Activated gamma-delta T cell treated with anti-CD3 and anti-CD28 coated beads, Interleukin-2, amount 50 U/mL, for 16 hours (primary cell): ENCODE results near the gene WWOX.
A peak's percentile ranks its signal among the peaks of the same experiment; 100 is the strongest.

Experiments
- DNase-seq: peaks from one replicate; pipeline ENCODE4 v3.0.0-alpha.2; 2020; ENCODE audit warnings: low read depth

WWOX gene

DNA sequence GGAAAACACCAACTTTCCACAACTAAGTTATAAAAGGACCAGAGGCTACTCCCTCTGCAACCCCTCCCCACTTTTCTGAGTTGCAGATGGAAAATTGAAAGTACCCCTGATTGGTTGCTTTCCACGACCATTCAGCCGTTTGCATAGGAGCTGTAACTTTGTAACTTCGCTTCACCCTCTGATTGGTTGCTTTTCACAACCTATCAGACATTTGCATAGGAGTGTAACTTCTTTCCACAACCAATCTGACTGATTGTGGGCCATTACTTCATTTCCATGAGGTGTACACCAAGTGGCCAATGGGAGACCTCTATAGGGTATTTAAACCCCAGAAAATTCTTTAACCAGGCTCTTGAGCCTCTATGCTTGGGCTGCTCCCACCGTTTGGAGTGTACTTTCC is 644.1 kb downstream of the WWOX start:
- no peak for DNase-seq

DNA sequence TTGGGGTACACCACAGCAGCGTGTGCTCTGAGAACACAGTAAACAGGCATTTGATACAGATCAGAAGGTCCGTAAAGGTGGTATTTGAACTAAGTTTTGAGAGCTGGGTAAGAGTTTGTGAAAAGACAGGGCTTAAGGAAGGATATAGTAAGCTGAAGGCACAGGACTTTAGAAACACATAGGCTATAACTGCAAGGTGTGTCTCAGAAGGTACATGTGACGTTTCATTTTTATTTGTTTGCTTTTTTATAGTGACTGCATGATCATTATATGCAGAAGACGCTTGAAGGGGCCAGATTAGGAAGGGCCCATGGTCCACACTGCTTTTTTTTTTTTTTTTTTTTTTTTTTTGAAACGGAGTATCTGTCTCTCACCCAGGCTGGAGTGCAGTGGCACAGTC is 644.6 kb downstream of the WWOX start:
- DNase-seq = no peak

DNA sequence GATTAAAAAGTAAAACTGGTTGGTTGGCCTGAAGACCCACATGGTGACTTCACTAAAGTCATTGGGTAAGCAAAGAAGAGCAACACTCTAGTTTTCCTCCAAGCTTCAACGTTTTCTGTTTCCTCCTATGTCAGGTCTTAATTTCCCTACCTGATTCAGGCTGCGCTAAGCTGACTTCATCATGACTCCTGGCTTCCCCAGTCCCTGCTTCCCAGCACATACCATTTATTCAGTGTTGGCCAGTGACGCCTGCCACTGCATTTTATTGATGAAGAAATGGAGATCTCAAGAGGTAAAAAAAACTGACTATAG is 645.3 kb downstream of the WWOX start:
- no peak for DNase-seq

DNA sequence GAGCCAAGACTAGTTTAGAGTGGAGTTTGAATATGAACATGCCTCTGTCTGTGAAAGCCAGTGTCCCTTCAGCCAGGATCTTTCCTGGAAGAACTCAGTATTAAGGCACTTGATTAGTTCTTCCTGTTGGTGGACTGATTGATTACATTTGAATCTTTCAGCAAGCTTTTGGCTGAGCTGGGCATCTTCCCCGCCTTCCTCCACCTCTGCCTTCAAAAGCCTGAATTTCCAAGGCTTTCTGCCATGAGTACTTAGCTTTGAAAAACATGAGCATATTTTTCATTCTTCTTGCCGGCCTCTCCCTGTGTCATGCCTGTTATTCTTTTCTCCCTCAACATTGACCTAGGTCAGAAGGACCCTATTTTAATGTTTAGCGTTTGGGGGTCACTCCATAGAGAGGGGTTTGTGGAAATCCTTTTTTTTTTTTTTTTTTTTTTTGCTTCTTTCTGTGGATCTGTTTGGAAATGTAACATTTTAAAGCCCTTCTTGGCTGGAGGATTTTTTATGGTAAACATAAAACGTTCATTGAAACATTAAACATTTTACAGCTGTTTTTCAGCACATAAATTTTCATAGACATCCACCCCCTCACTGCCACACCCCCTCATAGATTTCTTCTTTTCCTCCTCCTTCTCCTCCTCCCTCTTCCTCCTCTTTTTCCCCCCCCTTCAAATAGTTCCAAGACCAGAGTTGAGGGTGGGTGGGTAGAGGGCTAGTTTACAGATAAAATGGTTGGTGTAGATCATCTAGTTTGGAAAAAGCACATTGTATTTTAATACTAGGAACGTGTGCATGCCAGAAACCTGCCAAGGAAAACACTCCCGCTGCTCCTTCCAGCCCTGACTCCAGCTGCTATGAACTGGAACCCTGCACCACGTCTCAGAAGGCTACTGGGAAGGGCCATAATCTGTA is 645.9 kb downstream of the WWOX start:
- no peak for DNase-seq

DNA sequence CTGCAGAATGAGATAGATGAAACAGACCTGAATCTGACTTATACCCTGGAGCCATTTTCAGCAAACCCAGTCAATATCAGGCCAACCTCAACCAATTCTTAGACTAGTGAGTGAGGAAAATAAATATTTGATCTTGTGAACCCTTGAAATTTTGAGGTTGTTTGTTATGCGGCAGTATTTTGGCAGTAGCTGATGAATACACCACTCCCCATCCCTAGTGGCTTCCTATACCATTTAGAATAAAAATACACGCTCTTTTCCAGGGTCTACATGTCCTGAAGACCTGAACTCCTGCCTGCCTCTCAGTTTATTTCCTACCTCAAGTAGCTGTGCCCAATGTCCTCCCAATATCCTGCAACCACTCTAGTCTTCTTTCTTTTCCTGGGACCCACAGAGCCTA is 647.3 kb downstream of the WWOX start:
- no peak for DNase-seq

DNA sequence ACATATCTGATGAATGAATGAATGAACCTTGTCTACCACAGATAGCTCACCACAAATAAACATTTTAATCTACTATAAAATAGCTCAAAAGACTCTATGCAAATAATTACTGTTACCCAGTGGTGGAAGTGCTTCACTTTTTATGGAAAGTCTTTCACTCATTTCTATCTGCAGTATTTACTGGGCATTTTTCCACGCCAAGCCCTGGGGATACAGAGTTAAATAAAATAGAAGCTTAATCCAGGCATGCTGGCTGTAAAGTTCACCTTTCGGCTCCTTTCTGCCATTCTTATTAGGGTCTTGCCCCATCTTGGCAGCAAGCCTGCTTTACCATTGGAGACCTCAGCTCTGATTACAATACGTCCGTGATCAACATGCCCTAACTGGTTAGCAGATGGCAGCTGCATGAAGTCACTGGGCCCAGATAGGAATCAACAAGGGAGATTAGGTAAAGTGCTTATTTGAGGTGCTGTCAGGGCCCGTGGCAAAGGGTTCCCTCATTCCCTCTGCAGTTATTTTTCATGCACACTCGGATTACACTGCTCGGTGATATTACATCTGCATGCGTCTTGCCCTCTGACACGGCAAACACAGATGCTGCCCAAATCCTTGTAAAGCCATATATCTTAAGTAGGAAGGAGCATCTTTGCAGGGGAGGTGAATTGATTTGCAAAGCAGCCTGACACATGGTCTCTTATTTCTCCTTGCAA is 648.9 kb downstream of the WWOX start:
- DNase-seq = no peak

DNA sequence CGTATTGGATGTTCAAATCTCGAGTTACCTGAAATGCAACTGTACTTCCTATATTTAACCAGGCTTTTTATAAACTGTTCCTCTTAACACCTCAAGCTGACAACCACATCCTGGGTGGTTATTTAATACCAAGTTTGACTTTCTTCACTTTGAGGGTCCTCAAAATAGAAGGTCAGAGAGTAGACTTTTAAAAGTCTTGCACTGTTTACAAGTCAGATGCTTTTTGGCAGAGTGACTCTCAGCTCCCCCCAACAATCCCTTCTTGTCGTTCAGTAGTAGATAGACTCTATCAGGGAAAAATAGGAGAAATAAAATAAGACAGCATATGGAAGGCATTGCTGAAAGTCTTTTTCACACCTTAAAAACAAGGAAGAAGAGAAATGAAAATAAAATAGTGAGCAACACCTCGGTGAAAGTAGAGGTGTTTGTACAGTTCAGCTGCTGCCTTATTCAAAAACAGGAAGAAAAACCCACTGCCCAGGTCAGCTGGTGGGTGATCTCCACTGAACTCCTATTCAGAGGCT is 650.4 kb downstream of the WWOX start:
- DNase-seq = no peak

DNA sequence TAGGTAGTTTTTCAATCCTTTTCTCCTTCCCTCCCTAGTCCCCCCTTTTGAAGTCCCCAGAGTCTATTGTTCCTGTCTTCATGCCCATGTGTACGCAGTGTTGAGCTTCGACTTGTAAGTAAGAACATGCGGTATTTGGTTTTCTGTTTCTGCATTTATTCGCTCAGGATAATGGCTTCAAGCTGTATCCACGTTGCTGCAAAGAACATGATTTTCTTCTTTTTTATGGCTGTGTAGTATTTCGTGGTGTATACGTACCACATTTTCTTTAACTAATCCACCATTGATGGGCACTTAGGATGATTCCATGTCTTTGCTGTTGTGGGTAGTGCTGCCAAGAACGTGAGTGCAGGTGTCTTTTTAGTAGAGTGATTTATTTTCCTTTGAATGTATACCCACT is 651.2 kb downstream of the WWOX start:
- DNase-seq = no peak

DNA sequence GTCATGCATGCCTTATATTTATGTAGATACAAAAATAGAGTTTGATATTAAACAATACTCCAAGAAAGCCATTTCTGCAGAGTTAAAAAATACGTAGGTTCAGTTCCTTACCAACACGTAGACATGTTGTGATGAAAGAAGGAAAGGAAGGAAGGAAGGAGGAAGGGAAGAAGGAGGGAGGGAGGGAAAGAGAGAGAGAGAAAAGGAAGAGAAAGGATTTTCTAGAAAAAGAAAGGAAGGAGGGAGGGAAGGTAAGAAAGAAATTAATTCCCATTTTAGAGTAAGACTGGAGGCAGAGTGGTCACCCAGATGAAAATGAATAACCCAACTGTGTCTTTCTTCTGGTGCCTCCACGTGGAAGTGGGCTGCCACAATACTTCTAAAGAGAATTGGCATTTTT is 652.1 kb downstream of the WWOX start:
- no peak for DNase-seq

DNA sequence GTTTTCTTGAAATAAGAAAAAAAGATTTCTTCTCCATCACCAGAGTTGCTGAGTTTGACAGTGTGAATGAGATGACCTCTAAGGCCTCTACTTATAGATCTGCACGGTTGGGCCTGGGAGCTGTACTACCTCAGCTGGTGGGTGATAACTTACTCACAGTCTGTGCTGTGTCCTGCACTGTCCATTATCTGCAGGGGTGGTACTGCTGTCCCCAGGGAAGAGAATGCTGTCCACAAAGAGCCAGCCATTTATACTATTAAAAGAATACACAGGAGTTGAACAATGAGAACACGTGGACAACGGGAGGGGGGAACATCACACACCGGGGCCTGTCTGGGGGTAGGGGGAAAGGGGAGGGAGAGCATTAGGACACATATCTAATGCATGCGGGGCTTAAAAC is 655.3 kb downstream of the WWOX start:
- no peak for DNase-seq

DNA sequence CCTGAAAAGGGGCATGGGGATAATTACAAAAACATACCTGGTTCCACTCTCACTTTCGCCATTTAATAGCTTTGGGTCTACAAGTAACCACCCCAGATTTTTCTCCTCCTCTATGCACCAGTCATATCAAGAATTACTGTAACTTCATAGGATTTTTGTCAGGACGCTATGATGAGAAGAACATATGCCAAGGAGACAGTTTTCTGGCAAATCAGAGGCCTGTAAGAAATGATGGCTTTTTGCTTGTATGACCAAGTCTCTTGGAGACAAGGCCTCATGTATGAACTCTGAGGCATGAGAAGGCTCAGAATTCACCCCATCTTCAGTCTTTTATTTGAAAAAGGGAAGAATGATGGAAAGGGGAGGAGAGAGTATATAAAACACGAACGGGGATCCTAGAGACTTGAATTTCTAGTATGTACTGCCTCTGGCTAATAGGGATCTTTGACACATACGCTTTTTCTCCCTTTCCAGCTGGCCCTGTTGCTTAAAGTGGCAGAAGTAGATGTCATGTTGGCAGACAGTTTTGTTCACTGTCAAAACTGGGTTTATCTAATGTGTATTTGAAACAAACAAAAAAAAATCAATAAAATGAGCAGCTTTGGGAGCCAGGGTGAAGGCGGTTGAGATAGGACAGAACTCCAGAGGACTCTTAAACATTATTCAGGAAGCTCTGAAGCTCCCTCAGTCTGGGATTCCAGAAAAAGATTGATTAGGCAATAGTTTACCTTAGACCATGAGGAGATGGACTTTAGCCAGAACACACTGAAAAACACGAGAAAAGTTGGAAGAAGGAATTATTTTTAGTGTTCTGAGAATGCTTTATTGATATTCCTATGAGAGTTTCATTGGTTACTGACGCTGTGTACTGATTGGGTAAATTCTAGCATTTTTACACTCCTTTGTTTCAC is 656.6 kb downstream of the WWOX start:
- no peak for DNase-seq

DNA sequence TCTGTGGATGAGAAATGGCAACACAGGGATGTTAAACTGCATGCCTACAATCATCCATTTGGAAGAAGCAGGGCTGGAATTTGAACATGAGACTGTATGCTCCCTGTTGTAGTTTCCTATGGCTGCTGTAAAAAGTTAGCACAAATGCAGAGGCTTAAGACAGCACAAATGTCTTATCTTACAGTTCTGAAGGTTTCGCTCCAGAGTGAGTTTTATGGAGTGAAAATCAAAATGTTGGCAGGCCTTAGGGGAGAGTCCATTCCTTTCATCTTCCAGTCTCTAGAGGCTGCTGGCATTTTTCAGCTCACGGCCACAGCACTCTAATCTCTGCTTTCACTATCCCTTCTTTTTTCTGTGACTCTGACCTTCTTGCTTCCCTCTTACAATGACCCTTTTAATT is 660.1 kb downstream of the WWOX start:
- DNase-seq = no peak

DNA sequence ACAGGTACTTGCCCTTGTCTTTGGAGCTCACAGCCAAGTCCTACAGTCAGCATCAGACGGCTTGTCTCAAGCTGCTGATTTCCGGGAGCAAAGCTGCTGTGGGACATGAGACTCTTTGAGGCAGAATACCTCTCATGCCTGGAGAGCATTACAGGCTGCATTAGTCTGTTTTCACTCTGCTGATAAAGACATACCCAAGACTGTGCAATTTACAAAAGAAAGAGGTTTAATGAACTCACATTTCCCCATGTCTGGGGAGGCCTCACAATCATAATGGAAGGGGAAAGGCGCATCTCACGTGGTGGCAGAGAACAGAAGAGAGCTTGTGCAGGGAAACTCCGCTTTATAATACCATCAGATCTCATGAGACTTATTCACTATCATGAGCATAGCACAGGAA is 661.2 kb downstream of the WWOX start:
- DNase-seq = no peak

DNA sequence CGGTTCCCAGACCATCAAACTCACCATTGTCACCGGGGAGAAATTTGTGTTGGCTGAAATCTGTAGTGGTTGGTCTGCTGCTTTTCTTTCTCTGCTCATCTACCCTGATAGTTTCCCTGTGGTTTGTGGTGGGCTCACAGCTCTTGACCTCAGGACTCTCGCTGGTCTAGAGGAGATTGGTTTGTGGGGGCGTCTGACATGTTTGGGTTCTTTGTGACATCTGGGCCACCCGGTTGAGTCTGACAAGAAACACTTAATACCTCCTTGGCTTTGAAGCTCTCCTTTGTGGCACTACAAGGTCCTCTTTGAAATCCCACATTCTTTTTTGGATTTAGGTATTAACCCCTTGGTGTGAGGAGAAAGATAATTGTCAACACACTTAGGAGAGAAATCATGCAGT is 662.0 kb downstream of the WWOX start:
- DNase-seq = no peak

DNA sequence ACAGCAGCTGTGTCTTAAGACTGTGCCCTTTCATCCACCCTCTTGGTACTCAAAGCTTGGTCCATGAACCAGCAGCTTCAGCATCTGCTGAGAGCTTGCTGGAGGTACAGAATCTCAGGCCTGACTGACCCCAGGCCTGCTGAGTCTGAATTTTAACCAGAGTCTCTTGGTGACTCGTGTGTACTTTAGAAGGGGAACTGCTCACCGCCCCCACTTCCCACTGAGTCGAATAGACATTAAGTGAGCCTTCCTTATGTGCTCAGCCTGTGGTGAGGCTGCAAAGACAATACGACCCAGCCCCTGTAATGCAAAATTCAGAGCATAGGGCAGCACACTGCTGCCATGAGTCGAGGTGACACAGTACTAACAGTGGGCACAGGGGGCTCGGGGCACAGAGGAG is 662.8 kb downstream of the WWOX start:
- no peak for DNase-seq

DNA sequence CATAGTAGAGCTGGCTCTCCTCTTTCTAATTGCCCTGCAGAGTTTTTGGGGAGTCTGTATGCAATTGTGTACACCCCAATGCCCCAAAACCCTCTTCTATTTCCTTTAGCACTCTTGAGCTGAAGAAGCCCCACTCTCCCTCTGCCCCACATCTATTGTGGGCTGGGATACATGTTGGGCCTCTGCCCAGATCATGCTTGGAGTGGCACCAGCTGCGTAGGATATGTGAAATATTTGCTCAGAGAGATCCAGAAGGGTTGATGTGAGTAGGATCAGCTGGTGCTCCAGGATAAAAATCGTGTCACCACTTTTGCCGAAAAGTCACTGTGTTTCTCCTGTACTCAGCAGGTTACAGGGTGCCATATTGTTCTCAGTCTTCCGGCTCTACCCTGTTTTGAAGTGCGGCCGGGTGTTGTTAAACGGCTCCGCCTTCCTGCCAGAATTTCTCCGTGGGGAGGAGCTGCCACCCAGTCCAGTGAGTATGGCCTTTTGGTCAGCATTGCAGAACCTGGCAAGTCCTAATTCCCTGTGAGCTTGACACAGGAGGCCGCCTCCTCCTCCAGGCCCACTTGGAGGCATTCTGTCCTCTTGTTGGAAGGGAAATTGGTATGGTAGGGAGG is 664.5 kb downstream of the WWOX start:
- no peak for DNase-seq

DNA sequence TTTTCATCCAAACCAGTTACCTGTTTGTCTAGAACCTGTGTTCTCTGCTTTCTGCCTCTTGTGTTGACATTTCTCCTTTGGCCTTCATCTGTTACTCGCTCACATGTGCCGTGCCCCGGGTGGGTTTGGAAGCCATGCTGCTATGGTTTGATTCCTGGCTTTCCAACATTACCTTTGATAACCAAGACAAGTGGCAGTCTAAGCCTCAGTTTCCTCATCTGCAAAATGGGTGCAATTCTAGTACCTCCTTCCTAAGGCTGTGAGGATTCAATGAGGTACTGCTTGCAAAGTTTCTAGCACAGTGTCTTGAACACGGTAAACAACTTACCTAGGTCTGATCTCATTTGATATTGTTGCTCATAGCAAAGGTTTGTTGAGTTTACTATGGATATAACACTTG is 665.0 kb downstream of the WWOX start:
- DNase-seq = no peak

DNA sequence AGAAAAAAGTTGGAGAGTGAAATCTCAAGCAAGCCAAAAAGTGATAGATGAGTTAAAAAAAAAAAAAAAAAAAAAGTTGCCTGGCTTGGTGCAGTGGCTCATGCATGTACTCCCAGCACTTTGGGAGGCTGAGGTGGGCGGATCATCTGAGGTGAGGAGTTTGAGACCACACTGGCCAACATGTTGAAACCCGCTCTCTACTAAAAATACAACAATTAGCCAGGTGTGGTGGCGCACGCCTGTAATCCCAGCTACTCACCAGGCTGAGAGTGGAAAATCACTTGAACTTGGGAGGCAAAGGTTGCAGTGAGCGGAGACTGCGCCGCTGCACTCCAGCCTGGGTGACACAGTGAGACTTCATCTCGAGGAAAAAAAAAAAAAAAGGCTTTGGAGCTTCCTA is 668.8 kb downstream of the WWOX start:
- no peak for DNase-seq

DNA sequence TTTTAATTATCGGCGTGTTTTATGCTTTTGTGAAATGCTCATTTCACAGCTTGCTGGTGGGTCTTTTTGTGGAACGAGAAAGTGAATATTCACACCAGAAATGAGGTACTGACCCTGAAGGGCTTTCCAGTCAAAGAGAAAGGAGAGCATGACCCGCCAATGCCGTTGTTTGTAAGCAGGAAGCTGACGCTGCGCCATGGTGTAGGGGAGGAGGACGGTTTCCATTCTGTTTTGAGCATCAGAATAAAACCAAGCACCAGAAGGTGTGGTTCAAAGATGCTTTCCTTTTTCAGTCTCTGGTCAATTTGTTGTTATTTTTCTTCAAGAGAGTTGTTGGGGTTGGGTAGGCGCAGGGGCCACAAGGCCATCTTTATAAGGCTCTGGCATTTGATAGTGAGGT is 669.3 kb downstream of the WWOX start:
- DNase-seq = no peak

DNA sequence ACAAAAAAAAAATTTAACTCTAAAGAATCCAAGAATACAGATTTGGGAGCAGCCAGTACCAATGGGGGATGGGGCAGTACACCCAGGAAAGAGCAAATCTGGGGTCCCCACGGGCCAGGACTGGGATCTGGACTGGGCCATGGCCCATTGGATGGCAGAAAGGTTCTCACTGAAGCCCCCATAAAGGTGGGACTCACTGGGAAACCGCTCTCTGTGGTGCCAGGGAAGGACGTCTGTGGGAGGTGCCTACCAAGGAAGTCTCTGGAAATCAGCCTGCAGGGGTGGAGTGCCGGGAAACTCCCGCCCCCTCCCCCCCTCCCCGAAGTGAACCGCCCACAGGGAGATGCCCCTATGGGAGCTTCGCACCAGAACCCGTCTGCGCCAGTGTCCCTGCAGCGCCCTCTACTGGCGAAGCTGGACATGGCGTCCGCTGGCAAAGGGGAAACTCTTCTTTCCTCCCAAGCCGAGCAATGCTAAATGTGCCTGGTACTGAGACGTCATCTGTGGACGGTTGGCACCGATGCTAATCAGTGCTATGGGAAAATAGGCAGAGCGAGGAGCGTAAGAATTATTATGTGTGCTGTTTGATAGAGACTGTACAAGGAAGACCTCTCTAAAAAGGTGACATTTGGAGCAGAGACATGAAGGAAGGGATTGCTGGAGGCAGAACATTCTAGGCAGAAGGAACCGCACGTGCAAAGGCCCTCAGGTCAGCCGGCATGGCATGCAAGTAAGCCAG is 671.1 kb downstream of the WWOX start:
- peak; percentile 67 for DNase-seq

DNA sequence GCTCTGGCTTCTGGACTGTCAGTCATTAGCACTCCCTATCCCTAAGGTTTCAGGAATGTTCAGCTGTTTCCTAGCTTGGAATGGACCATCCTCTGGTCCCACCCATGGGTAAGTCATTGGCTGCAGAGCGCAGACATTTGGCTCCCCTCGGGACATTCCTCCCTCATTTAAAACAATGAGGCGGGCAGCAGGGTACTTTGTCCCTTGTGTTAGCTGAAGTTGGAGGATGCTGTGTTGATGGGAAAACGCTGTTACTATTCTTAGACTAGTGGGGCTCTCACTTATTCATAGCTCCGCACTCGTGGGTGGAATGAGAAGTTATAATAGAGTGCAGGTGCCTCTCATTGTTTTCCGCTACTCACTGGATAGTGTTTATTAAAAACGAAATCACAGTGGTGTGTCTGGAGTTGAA is 673.8 kb downstream of the WWOX start:
- DNase-seq = no peak
